WTC11 (cell line): ENCODE measurements around the gene TREML4. TPM values are rescaled to one million over a fixed set of nuclear protein-coding genes. Genes with fewer than 3 reads are reported as not detected.
A peak's percentile ranks its signal among the peaks of the same experiment; 100 is the strongest.

Source experiments
- ATAC-seq: fragments of 200-7000 bp; cut with Tn5 transposase; 2 replicates; pipeline ENCODE4 v1.10.0; 2021; ENCODE audit warnings: mild to moderate bottlenecking, moderate library complexity
- CTCF ChIA-PET: fragments of 300-600 bp; sonication (Branson Sonifier 250); formaldehyde crosslinking; loops from one replicate; lab custom pipeline; 2021; ENCODE audit warnings: antibody characterized with exemption; lab: Charles Lee
- POLR2A ChIA-PET: fragments of 350-600 bp; sonication (Branson Sonifier 250); formaldehyde crosslinking; loops from one replicate; lab custom pipeline; 2021; ENCODE audit warnings: antibody characterized with exemption; lab: Charles Lee
- DNase-seq: peaks from one replicate; pipeline ENCODE4 v3.0.0; 2021; ENCODE audit warnings: low spot score
- H3K27ac Mint-ChIP-seq: 2 replicates; pipeline ENCODE4 v1.8.0; 2021; ENCODE audit warnings: mixed read lengths
- H3K27me3 Mint-ChIP-seq: 2 replicates; pipeline ENCODE4 v1.8.0; 2021; ENCODE audit warnings: low read depth, mild to moderate bottlenecking, moderate library complexity, mixed read lengths
- H3K36me3 Mint-ChIP-seq: 2 replicates; pipeline ENCODE4 v1.8.0; 2021; ENCODE audit warnings: mixed read lengths
- H3K4me1 Mint-ChIP-seq: 2 replicates; pipeline ENCODE4 v1.8.0; 2022; ENCODE audit warnings: mixed read lengths
- H3K4me3 Mint-ChIP-seq: 2 replicates; pipeline ENCODE4 v1.8.0; 2021; ENCODE audit warnings: mild to moderate bottlenecking, moderate library complexity, mixed read lengths
- H3K9me3 Mint-ChIP-seq: 2 replicates; pipeline ENCODE4 v1.8.0; 2021; ENCODE audit warnings: mixed read lengths
- CBFB ChIP-seq: sonication (generic); formaldehyde crosslinking; IDR thresholded peaks from 2 replicates; pipeline ENCODE4 v1.8.1; 2022; ENCODE audit warnings: mild to moderate bottlenecking, low read depth, missing genetic modification reagents
- CREB1 ChIP-seq: sonication (generic); formaldehyde crosslinking; IDR thresholded peaks from 2 replicates; pipeline ENCODE4 v1.8.0; 2023; ENCODE audit warnings: mild to moderate bottlenecking, missing genetic modification reagents
- ESRRA ChIP-seq: sonication (generic); formaldehyde crosslinking; IDR thresholded peaks from 2 replicates; pipeline ENCODE4 v1.8.1; 2022; ENCODE audit warnings: mild to moderate bottlenecking, missing genetic modification reagents, borderline replicate concordance
- FOXP4 ChIP-seq: sonication (generic); formaldehyde crosslinking; IDR thresholded peaks from 2 replicates; pipeline ENCODE4 v1.8.0; 2022; ENCODE audit warnings: mild to moderate bottlenecking, missing genetic modification reagents
- IRF1 ChIP-seq: sonication (generic); formaldehyde crosslinking; IDR thresholded peaks from 2 replicates; pipeline ENCODE4 v1.8.0; 2023; ENCODE audit warnings: missing genetic modification reagents
- IRF2 ChIP-seq: sonication (generic); formaldehyde crosslinking; IDR thresholded peaks from 2 replicates; pipeline ENCODE4 v1.8.0; 2022; ENCODE audit warnings: low read depth, missing genetic modification reagents, borderline replicate concordance
- JUN ChIP-seq: sonication (generic); formaldehyde crosslinking; IDR thresholded peaks from 2 replicates; pipeline ENCODE4 v1.8.0; 2023; ENCODE audit warnings: mild to moderate bottlenecking, missing genetic modification reagents
- MAX ChIP-seq: sonication (generic); formaldehyde crosslinking; IDR thresholded peaks from 2 replicates; pipeline ENCODE4 v1.8.0; 2022; ENCODE audit warnings: mild to moderate bottlenecking, missing genetic modification reagents
- NFATC4 ChIP-seq: fragments of 250-450 bp; sonication (Bioruptor Pico); IDR thresholded peaks from 2 replicates; pipeline ENCODE4 v1.9.0; 2021; ENCODE audit warnings: mild to moderate bottlenecking
- PREB ChIP-seq: sonication (generic); formaldehyde crosslinking; IDR thresholded peaks from 2 replicates; pipeline ENCODE4 v1.8.1; 2022; ENCODE audit warnings: mild to moderate bottlenecking, missing genetic modification reagents, moderate library complexity, borderline replicate concordance
- SOX15 ChIP-seq: fragments of 250-450 bp; sonication (Bioruptor Pico); IDR thresholded peaks from 2 replicates; pipeline ENCODE4 v1.9.0; 2021; ENCODE audit warnings: mild to moderate bottlenecking
- STAT6 ChIP-seq: sonication (generic); formaldehyde crosslinking; conservative IDR thresholded peaks from 2 replicates; pipeline ENCODE4 v1.8.1; 2023; ENCODE audit warnings: mild to moderate bottlenecking, low read depth, missing genetic modification reagents, moderate library complexity
- ZNF232 ChIP-seq: sonication (generic); formaldehyde crosslinking; IDR thresholded peaks from 2 replicates; pipeline ENCODE4 v1.8.0; 2022; ENCODE audit warnings: mild to moderate bottlenecking, missing genetic modification reagents
- ZNF671 ChIP-seq: fragments of 250-450 bp; sonication (Bioruptor Pico); IDR thresholded peaks from 2 replicates; pipeline ENCODE4 v1.8.0; 2021; ENCODE audit warnings: mild to moderate bottlenecking
- ZSCAN18 ChIP-seq: fragments of 250-450 bp; sonication (Bioruptor Pico); IDR thresholded peaks from 2 replicates; pipeline ENCODE4 v2.1.2; 2022; ENCODE audit warnings: mild to moderate bottlenecking, moderate library complexity
- total RNA-seq: library from RNA; stranded (reverse); gene quantifications from 3 replicates; pipeline ENCODE4 v1.2.3, GENCODE V29; 2021
- TF ChIP-seq, protein P1 (sequence below): sonication (generic); formaldehyde crosslinking; IDR thresholded peaks from 2 replicates; pipeline ENCODE4 v1.8.1; 2022; ENCODE audit warnings: mild to moderate bottlenecking, moderate library complexity, missing genetic modification reagents
- TF ChIP-seq, protein P2 (sequence below): fragments of 200-600 bp; IDR thresholded peaks from 2 replicates; pipeline ENCODE4 v1.8.0; 2022; ENCODE audit warnings: antibody characterized with exemption
- TF ChIP-seq, protein P3 (sequence below): sonication (generic); formaldehyde crosslinking; IDR thresholded peaks from 2 replicates; pipeline ENCODE4 v1.8.0; 2023; ENCODE audit warnings: mild to moderate bottlenecking, missing genetic modification reagents

The TREML4 gene
- total RNA-seq, 1 experiment from 2014 or later = not detected

DNA sequence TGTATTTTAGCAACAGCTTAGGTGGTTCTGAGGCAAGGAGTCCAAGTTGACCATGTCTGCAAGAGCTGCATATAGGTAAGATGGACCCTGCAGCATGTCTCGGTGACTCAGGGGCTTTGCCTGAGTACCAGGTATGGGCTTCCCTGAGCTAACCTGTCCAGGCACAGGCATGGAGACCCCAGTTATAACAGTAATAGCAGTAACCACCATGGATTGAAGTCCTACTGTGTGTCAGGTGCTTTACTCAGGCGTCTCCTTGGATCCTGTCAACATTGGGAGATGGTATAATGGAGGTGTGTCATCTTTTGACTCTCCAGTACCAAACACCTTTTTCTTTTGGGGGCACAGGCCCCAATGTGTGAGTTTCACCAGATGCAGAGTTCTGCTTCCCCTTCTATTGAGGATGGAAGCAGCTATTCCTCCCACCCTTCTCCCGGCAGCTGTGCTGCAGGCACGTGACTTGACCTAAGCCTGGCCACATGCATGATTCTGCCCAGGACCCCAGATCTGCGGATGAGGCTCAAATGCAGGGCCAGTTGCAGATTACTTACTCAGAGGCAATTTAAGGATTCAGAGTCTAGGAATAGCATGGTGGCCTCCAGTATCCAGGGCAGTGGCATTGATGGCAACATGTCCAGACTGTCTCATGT is 44.6 kb downstream of the TREML4 start (continued):
- no peak for TF ChIP-seq ZNF671 (CRISPR knock-in tag)
- TF ChIP-seq, protein P1, sequence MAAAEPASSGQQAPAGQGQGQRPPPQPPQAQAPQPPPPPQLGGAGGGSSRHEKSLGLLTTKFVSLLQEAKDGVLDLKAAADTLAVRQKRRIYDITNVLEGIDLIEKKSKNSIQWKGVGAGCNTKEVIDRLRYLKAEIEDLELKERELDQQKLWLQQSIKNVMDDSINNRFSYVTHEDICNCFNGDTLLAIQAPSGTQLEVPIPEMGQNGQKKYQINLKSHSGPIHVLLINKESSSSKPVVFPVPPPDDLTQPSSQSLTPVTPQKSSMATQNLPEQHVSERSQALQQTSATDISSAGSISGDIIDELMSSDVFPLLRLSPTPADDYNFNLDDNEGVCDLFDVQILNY (CRISPR knock-in tag) = no peak
- no peak for TF ChIP-seq CREB1
- TF ChIP-seq ZNF232 (CRISPR knock-in tag) = no peak
- no peak for TF ChIP-seq SOX15 (CRISPR knock-in tag)

- H3K27ac Mint-ChIP-seq = no peak overlapping the region
- peaks cover 3% of the 10 kb centered on the region for H3K27me3 Mint-ChIP-seq
- no peaks in the 10 kb centered on the region for H3K9me3 Mint-ChIP-seq
- no peaks in the 10 kb centered on the region for H3K36me3 Mint-ChIP-seq
- ChIA-PET CTCF (interaction anchor here (1.7 kb wide), 1 partner anchor 91 kb away, joined by 4 read pairs; no protein-coding TSS in a partner anchor), POLR2A (no interaction called here)
- H3K4me3 Mint-ChIP-seq = no peak overlapping the region
- H3K4me1 Mint-ChIP-seq = peaks cover 3% of the 10 kb centered on the region
- ATAC-seq = peak; percentile 78
- TF ChIP-seq JUN (no peak), FOXP4 (CRISPR knock-in tag) (no peak), NFATC4 (CRISPR knock-in tag) (no peak), PREB (no peak), STAT6 (CRISPR knock-in tag) (no peak), ZSCAN18 (CRISPR knock-in tag) (no peak), CBFB (CRISPR knock-in tag) (no peak), IRF2 (CRISPR knock-in tag) (no peak), CREB1 (no peak), MAX (CRISPR knock-in tag) (no peak)
- no peak for DNase-seq
Measured at GRCh38 chr6:41273714-41274113, 45.6 kb downstream of the TREML4 start.

DNA sequence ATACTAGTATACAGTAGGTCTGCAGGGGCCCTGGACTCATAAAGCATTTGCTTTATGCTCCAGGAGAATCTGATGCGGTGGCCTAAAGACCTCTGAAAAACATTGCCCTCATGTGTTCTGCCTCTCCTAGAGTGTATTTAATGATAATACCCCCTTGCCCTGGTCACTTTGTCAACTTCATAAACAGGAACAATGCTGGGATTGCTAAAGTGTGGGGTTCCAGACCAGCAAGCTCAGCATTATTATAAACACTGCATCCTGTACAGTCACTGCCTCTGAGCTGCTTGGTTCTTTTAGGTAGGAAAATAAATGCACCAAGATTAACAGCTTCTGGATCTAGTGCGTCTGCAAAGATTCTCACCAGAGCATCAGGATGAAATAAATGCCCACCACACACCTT is 46.1 kb downstream of the TREML4 start:
- DNase-seq (no peak), ATAC-seq (no peak)
- ChIA-PET CTCF (interaction anchor here (1.7 kb wide), 1 partner anchor 92 kb away, joined by 4 read pairs; no protein-coding TSS in a partner anchor), POLR2A (no interaction called here)
- peaks cover 8% of the 10 kb centered on the region for H3K4me1 Mint-ChIP-seq
- H3K36me3 Mint-ChIP-seq = no peaks in the 10 kb centered on the region
- H3K27ac Mint-ChIP-seq = no peak overlapping the region
- H3K4me3 Mint-ChIP-seq = no peak overlapping the region
- H3K27me3 Mint-ChIP-seq = peaks cover 3% of the 10 kb centered on the region
- no peaks in the 10 kb centered on the region for H3K9me3 Mint-ChIP-seq
- no peak for TF ChIP-seq IRF1 (CRISPR knock-in tag)
- no peak for TF ChIP-seq ESRRA (CRISPR knock-in tag)
- TF ChIP-seq, protein P2, sequence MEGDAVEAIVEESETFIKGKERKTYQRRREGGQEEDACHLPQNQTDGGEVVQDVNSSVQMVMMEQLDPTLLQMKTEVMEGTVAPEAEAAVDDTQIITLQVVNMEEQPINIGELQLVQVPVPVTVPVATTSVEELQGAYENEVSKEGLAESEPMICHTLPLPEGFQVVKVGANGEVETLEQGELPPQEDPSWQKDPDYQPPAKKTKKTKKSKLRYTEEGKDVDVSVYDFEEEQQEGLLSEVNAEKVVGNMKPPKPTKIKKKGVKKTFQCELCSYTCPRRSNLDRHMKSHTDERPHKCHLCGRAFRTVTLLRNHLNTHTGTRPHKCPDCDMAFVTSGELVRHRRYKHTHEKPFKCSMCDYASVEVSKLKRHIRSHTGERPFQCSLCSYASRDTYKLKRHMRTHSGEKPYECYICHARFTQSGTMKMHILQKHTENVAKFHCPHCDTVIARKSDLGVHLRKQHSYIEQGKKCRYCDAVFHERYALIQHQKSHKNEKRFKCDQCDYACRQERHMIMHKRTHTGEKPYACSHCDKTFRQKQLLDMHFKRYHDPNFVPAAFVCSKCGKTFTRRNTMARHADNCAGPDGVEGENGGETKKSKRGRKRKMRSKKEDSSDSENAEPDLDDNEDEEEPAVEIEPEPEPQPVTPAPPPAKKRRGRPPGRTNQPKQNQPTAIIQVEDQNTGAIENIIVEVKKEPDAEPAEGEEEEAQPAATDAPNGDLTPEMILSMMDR = no peak
- TF ChIP-seq, protein P3, sequence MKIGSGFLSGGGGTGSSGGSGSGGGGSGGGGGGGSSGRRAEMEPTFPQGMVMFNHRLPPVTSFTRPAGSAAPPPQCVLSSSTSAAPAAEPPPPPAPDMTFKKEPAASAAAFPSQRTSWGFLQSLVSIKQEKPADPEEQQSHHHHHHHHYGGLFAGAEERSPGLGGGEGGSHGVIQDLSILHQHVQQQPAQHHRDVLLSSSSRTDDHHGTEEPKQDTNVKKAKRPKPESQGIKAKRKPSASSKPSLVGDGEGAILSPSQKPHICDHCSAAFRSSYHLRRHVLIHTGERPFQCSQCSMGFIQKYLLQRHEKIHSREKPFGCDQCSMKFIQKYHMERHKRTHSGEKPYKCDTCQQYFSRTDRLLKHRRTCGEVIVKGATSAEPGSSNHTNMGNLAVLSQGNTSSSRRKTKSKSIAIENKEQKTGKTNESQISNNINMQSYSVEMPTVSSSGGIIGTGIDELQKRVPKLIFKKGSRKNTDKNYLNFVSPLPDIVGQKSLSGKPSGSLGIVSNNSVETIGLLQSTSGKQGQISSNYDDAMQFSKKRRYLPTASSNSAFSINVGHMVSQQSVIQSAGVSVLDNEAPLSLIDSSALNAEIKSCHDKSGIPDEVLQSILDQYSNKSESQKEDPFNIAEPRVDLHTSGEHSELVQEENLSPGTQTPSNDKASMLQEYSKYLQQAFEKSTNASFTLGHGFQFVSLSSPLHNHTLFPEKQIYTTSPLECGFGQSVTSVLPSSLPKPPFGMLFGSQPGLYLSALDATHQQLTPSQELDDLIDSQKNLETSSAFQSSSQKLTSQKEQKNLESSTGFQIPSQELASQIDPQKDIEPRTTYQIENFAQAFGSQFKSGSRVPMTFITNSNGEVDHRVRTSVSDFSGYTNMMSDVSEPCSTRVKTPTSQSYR (CRISPR knock-in tag) = no peak
